Endothelial cell of umbilical vein (primary cell): ENCODE measurements around the gene OPCML. TPM values are rescaled to one million over a fixed set of nuclear protein-coding genes. Genes with fewer than 3 reads are reported as not detected.

Source experiments
- BruUV-seq: library from RNA; stranded (reverse); fragments of 400-500 nt; replicated peaks from 2 replicates; lab custom pipeline; 2021; lab: Mats Ljungman, UMichigan
- CTCF ChIA-PET: fragments of 300-600, 350-600 bp; sonication (Branson Sonifier 250); formaldehyde crosslinking; loops from one replicate; lab custom pipeline; 2021; ENCODE audit warnings: antibody characterized with exemption, inconsistent platforms; lab: Charles Lee
- POLR2A ChIA-PET: fragments of 300-600, 350-600 bp; sonication (Branson Sonifier 250); formaldehyde crosslinking; loops from one replicate; lab custom pipeline; 2021; ENCODE audit warnings: antibody characterized with exemption, inconsistent platforms; lab: Charles Lee
- DNase-seq: peaks from one replicate; pipeline ENCODE4 v3.0.0-alpha.2; 2011; ENCODE audit warnings: low read depth, low spot score
- FAIRE-seq: peaks from 2 replicates; lab custom pipeline; 2011; peaks lifted over from hg19 to GRCh38; lab: Jason Lieb, UNC
- H2AFZ ChIP-seq: 2 replicates; pipeline ENCODE4 v1.6.0; 2012; ENCODE audit warnings: low read depth, low read length, control low read depth, inconsistent platforms
- H3K27ac ChIP-seq: 2 replicates; pipeline ENCODE4 v1.5.1; 2011; ENCODE audit warnings: low read depth, mild to moderate bottlenecking, control low read depth, low read length, moderate library complexity; ENCODE audit not compliant: insufficient read depth
- H3K27me3 ChIP-seq, 2 experiments: 2 replicates each; pipeline versions ENCODE4 v1.6.0 to v1.6.1; 2011; ENCODE audit warnings: low read length in 2 of 2, mixed read lengths in 1 of 2; ENCODE audit not compliant: control insufficient read depth in 2 of 2, insufficient read depth in 2 of 2
- H3K36me3 ChIP-seq, 2 experiments: 2 replicates in 1 of 2; 3 replicates in 1 of 2; pipeline ENCODE4 v1.5.1; 2011; ENCODE audit warnings: low read length in 2 of 2, mild to moderate bottlenecking in 1 of 2, moderate library complexity in 1 of 2; ENCODE audit not compliant: control insufficient read depth in 2 of 2, insufficient read depth in 2 of 2; ENCODE audit errors: extremely low read depth in 1 of 2
- H3K4me1 ChIP-seq: 3 replicates; pipeline ENCODE4 v1.5.1; 2011; ENCODE audit warnings: mild to moderate bottlenecking, low read length; ENCODE audit not compliant: control insufficient read depth, insufficient read depth; ENCODE audit errors: extremely low read depth
- H3K4me2 ChIP-seq: 2 replicates; pipeline ENCODE4 v1.6.1; 2011; ENCODE audit warnings: low read length, control low read depth, mixed read lengths; ENCODE audit not compliant: insufficient read depth
- H3K4me3 ChIP-seq, 3 experiments: fragments of 200-600 bp in 1 of 3; sonication (generic), shearing (Covaris generic) in 1 of 3; replicated peaks in 1 of 3; 2 replicates each; pipeline ENCODE4 v1.5.1; 2011 to 2016; ENCODE audit warnings: control low read depth in 3 of 3, low read length in 3 of 3, mild to moderate bottlenecking in 2 of 3, inconsistent platforms in 1 of 3, low read depth in 1 of 3, moderate library complexity in 1 of 3; ENCODE audit not compliant: insufficient read depth in 1 of 3
- H3K79me2 ChIP-seq: 2 replicates; pipeline ENCODE4 v1.6.0; 2012; ENCODE audit warnings: low read length, inconsistent platforms; ENCODE audit not compliant: control insufficient read depth, insufficient read depth
- H3K9ac ChIP-seq: replicated peaks from 2 replicates; pipeline ENCODE3; 2011; ENCODE audit warnings: low read length, control low read depth; ENCODE audit not compliant: insufficient read depth; ENCODE audit errors: extremely low read depth
- H3K9me1 ChIP-seq: replicated peaks from 3 replicates; pipeline ENCODE4 v1.6.0; 2011; ENCODE audit warnings: mild to moderate bottlenecking, low read length; ENCODE audit not compliant: control insufficient read depth, insufficient read depth; ENCODE audit errors: extremely low read depth
- H3K9me3 ChIP-seq: replicated peaks from 2 replicates; pipeline ENCODE4 v1.5.1; 2012; ENCODE audit warnings: low read length, inconsistent platforms; ENCODE audit not compliant: control insufficient read depth, insufficient read depth
- H4K20me1 ChIP-seq: replicated peaks from 2 replicates; pipeline ENCODE3; 2011; ENCODE audit warnings: mild to moderate bottlenecking, low read length; ENCODE audit not compliant: control insufficient read depth, insufficient read depth; ENCODE audit errors: extremely low read depth
- EZH2 ChIP-seq: IDR thresholded peaks from 2 replicates; pipeline ENCODE4 v1.6.1; 2012; ENCODE audit warnings: borderline replicate concordance, low read depth, mild to moderate bottlenecking, moderate library complexity, low read length, inconsistent platforms; ENCODE audit not compliant: severe bottlenecking
- FOS ChIP-seq: IDR thresholded peaks from 2 replicates; pipeline ENCODE4 v1.6.1; 2011; ENCODE audit warnings: mild to moderate bottlenecking, low read length, moderate library complexity, borderline replicate concordance; ENCODE audit not compliant: insufficient read depth
- GATA2 ChIP-seq: IDR thresholded peaks from 2 replicates; pipeline ENCODE4 v1.7.0; 2011; ENCODE audit warnings: low read depth, mild to moderate bottlenecking, moderate library complexity, mixed read lengths, low read length; ENCODE audit not compliant: insufficient read length, insufficient read depth
- JUN ChIP-seq: IDR thresholded peaks from 2 replicates; pipeline ENCODE4 v1.6.1; 2011; ENCODE audit warnings: borderline replicate concordance, low read depth; ENCODE audit not compliant: insufficient read length, insufficient read depth
- MYC ChIP-seq: IDR thresholded peaks from one replicate; pipeline ENCODE4 v1.6.1; 2011; ENCODE audit warnings: mild to moderate bottlenecking, low read depth, low read length
- POLR2A ChIP-seq: IDR thresholded peaks from 2 replicates; pipeline ENCODE4 v1.6.1; 2012; ENCODE audit warnings: low read depth, mild to moderate bottlenecking, control low read depth, low read length
- POLR2AphosphoS5 ChIP-seq: IDR thresholded peaks from 2 replicates; pipeline ENCODE4 v1.6.1; 2012; ENCODE audit warnings: low read depth, mild to moderate bottlenecking, control low read depth, low read length, moderate library complexity; ENCODE audit not compliant: insufficient read depth
- dilution Hi-C: fragments of 300-500 bp; cut with MboI; formaldehyde crosslinking; loops from one replicate; pipeline ENCODE4 v1.15.0; 2019; ENCODE audit warnings: low sequenced_read_pairs; ENCODE audit not compliant: extremely low pct_ligation_motif_present
- intact Hi-C: fragments of 100-400 bp; cut with micrococcal nuclease; formaldehyde crosslinking; loops from one replicate; pipeline ENCODE4 v1.10.0; 2022
- polyA plus RNA-seq, 4 experiments: library from polyadenylated mRNA; depleted of rRNA in 3 of 4; stranded (reverse) in 3 of 4; unstranded in 1 of 4; fragments of >200 nt; gene quantifications; 2 replicates each; pipeline versions ENCODE4 v1.2.1 to v1.2.3, GENCODE V29; 2011 to 2012; ENCODE audit warnings: missing spikeins in 1 of 4
- total RNA-seq: library from RNA; stranded (reverse); gene quantifications from 2 replicates; pipeline ENCODE4 v1.2.3, GENCODE V29; 2021
- TF ChIP-seq, protein P1 (sequence below): IDR thresholded peaks from 2 replicates; pipeline ENCODE4 v1.6.1; 2011; ENCODE audit not compliant: insufficient read depth, insufficient read length
- TF ChIP-seq, protein P2 (sequence below), 2 donors: IDR thresholded peaks; 1 replicate in 1 of 2; 2 replicates in 1 of 2; pipeline ENCODE4 v1.5.1; 2011; ENCODE audit warnings: low read length in 2 of 2, mild to moderate bottlenecking in 2 of 2, moderate library complexity in 2 of 2, control low read depth in 1 of 2, inconsistent platforms in 1 of 2, low read depth in 1 of 2; ENCODE audit not compliant: insufficient read depth in 1 of 2; ENCODE audit errors: extremely low read depth in 1 of 2

OPCML gene
- total and polyA plus RNA-seq, 2 donors (not counting 3 experiments of a cell fraction or from before 2014, with no cell fraction given): not detected

DNA sequence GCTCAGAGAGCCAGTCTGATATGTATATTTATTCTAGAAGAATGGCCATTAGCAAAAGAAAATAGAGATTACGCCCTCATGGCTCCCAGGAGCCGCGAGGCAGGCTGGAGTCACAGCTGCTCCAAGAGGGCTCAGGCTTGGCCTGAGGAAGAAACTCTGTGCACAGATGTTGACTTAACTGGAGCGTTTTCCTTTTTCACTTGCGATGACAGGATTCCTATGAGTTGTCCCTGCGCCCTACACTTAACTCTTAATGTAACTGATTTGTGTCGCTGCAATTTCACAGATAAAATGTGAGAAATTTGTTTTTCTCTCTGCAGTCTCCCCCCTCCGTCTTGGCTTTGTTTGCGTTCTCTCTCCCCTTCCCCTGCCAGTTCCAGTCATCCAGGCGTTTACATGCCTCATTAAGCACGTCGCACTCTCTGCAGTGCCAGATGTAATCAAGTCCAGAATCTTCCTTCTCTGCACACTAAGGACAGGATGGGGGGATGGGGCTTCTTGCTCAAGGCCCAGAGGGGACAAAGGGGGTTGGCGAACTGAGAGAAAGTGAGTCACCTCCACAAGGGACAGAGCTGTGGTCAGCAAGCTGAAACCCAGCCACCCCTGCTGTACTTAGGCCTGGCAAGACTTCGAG lies 1101.8 kb downstream of the OPCML start:
- no peaks in the 10 kb centered on the region for H3K4me1 ChIP-seq
- no peak overlapping the region for H3K27ac ChIP-seq
- TF ChIP-seq, protein P1, sequence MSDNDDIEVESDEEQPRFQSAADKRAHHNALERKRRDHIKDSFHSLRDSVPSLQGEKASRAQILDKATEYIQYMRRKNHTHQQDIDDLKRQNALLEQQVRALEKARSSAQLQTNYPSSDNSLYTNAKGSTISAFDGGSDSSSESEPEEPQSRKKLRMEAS: no peak
- TF ChIP-seq, protein P2, sequence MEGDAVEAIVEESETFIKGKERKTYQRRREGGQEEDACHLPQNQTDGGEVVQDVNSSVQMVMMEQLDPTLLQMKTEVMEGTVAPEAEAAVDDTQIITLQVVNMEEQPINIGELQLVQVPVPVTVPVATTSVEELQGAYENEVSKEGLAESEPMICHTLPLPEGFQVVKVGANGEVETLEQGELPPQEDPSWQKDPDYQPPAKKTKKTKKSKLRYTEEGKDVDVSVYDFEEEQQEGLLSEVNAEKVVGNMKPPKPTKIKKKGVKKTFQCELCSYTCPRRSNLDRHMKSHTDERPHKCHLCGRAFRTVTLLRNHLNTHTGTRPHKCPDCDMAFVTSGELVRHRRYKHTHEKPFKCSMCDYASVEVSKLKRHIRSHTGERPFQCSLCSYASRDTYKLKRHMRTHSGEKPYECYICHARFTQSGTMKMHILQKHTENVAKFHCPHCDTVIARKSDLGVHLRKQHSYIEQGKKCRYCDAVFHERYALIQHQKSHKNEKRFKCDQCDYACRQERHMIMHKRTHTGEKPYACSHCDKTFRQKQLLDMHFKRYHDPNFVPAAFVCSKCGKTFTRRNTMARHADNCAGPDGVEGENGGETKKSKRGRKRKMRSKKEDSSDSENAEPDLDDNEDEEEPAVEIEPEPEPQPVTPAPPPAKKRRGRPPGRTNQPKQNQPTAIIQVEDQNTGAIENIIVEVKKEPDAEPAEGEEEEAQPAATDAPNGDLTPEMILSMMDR (IDR thresholded peaks at IDR 0.05; ENCODE audit: extremely low read depth in 1 of 2, insufficient read depth in 1 of 2, low read depth in 1 of 2, low read length in 2 of 2): no peak
- TF ChIP-seq POLR2A: no peak
- no peak for TF ChIP-seq EZH2
- TF ChIP-seq JUN: no peak
- TF ChIP-seq POLR2AphosphoS5: no peak
- TF ChIP-seq FOS: no peak
- no peak for TF ChIP-seq MYC
- no peak for TF ChIP-seq GATA2
- no peak for FAIRE-seq
- DNase-seq: no peak
- dilution Hi-C loops (no loop called here), intact Hi-C loops (no loop called here)
- no peak overlapping the region for H3K9ac ChIP-seq
- peaks cover 3% of the 10 kb centered on the region for H3K9me3 ChIP-seq
- no peaks in the 10 kb centered on the region for H3K79me2 ChIP-seq
- H3K27me3 ChIP-seq: no peaks in the 10 kb centered on the region
- H3K36me3 ChIP-seq: no peaks in the 10 kb centered on the region
- ChIA-PET CTCF (no interaction called here), POLR2A (no interaction called here)
- H3K9me1 ChIP-seq: no peaks in the 10 kb centered on the region
- no peak overlapping the region for H3K4me2 ChIP-seq
- H3K4me3 ChIP-seq: no peak overlapping the region
- no peak overlapping the region for H2AFZ ChIP-seq
- BruUV-seq: no TSS peak
- no peaks in the 10 kb centered on the region for H4K20me1 ChIP-seq
